ENCODE data around the gene PMEL. TPM values are rescaled to one million over a fixed set of nuclear protein-coding genes. Genes with fewer than 3 reads are reported as not detected.

The PMEL gene
- polyA plus RNA-seq, 1 of the 3 experiments (the other 2 are of a cell fraction): 1.8 TPM

- WGBS (ENCODE audit: low lambda C conversion rate): 62% methylated on average over 2 of the region's 2 CpGs
- Histone ChIP-seq H3K79me2 (ENCODE audit: insufficient read depth) (no peaks in the 10 kb centered on the region), H4K20me1 (ENCODE audit: insufficient read depth) (no peaks in the 10 kb centered on the region), H3K4me1 (ENCODE audit: control insufficient read depth in 1 of 2, insufficient read depth in 2 of 2, low read depth in 1 of 2, low read length in 1 of 2) (peaks cover 0 to 8% of the 10 kb centered on the region in 2 experiments; a peak in 1 of 4 replicates), H3K4me3 (ENCODE audit: low read depth in 2 of 2, low read length in 1 of 2) (no peak overlapping the region), H3K36me3 (replicated peaks in 1 of 2; ENCODE audit: control insufficient read depth in 1 of 2, insufficient read depth in 2 of 2, low read length in 1 of 2) (no peaks in the 10 kb centered on the region), H3K9me2 (no peaks in the 10 kb centered on the region), H3K4me2 (no peak overlapping the region), H2AFZ (ENCODE audit: low read depth) (no peak overlapping the region), H3F3A (replicated peaks; ENCODE audit: insufficient read depth) (peaks cover 3% of the 10 kb centered on the region), H3K27me3 (ENCODE audit: insufficient read depth) (no peaks in the 10 kb centered on the region), H3K27ac (ENCODE audit: low read depth in 2 of 2, low read length in 1 of 2) (no peak overlapping the region), H3K9ac (no peak overlapping the region), H3K9me3 (no peaks in the 10 kb centered on the region)
- DNase-seq: no peak
- CTCF ChIA-PET: interaction anchor here (0.6 to 4.5 kb wide), 3 partner anchors 11 to 35 kb away, joined by 3 to 14 read pairs (median 14); partner anchors contain the start of genes IKZF4 and SUOX
- TF ChIP-seq FOSL2 (IDR thresholded peaks at IDR 0.05; ENCODE audit: borderline replicate concordance, low read depth) (no peak), EZH2phosphoT487 (IDR thresholded peaks at IDR 0.05; ENCODE audit: borderline replicate concordance, low read depth) (no peak), CHD2 (IDR thresholded peaks at IDR 0.05; ENCODE audit: low read length, partially characterized antibody) (no peak), RFX5 (IDR thresholded peaks at IDR 0.05; ENCODE audit: low read length) (no peak)
- POLR2A ChIA-PET: interaction anchor here (0.5 to 1.4 kb wide), 2 partner anchors 12 to 574 kb away, joined by 3 to 5 read pairs; no protein-coding TSS in a partner anchor
These were observed 44.3 kb upstream of the PMEL start for GRCh38 chr12:56010111-56010570.

- H3K27ac ChIP-seq (ENCODE audit: low read depth in 2 of 2, low read length in 1 of 2): peak overlapping the region; percentile 52 to 88
- DNase-seq: peak; percentile 96
- peak overlapping the region; percentile 77 for H3K9ac ChIP-seq
- H2AFZ ChIP-seq (ENCODE audit: low read depth): peak overlapping the region; percentile 90
- WGBS (ENCODE audit: low lambda C conversion rate): 7% methylated on average over 31 of the region's 44 CpGs
- H3K4me3 ChIP-seq (ENCODE audit: low read depth in 2 of 2, low read length in 1 of 2): peak overlapping the region; percentile 66 to 72
- H3K27me3 ChIP-seq (ENCODE audit: insufficient read depth): no peaks in the 10 kb centered on the region
- peak overlapping the region; percentile 88 for H3K4me2 ChIP-seq
- ChIA-PET POLR2A (interaction anchor here (1.0 to 1.4 kb wide), 5 partner anchors 10 to 34 kb away, joined by 3 to 11 read pairs (median 7); partner anchors contain the start of genes IKZF4, RAB5B and SUOX), CTCF (interaction anchor here (1.0 to 4.5 kb wide), 6 partner anchors 11 to 31 kb away, joined by 3 to 19 read pairs (median 10); partner anchors contain the start of genes IKZF4 and SUOX)
- H3K36me3 ChIP-seq (replicated peaks in 1 of 2; ENCODE audit: control insufficient read depth in 1 of 2, insufficient read depth in 2 of 2, low read length in 1 of 2): peaks cover 0 to 7% of the 10 kb centered on the region in 2 experiments
- H3F3A ChIP-seq (replicated peaks; ENCODE audit: insufficient read depth): peaks cover 4% of the 10 kb centered on the region
- no peaks in the 10 kb centered on the region for H4K20me1 ChIP-seq (ENCODE audit: insufficient read depth)
- H3K4me1 ChIP-seq (ENCODE audit: control insufficient read depth in 1 of 2, insufficient read depth in 2 of 2, low read depth in 1 of 2, low read length in 1 of 2): peaks cover 0 to 8% of the 10 kb centered on the region in 2 experiments; a peak in 1 of 4 replicates
- no peaks in the 10 kb centered on the region for H3K79me2 ChIP-seq (ENCODE audit: insufficient read depth)
- H3K9me2 ChIP-seq: no peaks in the 10 kb centered on the region
- H3K9me3 ChIP-seq: no peaks in the 10 kb centered on the region
- TF ChIP-seq TAF1 (IDR thresholded peaks at IDR 0.05; ENCODE audit: borderline replicate concordance, low read depth, low read length) (no peak), CTCF (IDR thresholded peaks at IDR 0.05) (no peak), TCF12 (IDR thresholded peaks at IDR 0.05) (no peak), POLR2AphosphoS5 (IDR thresholded peaks at IDR 0.05; ENCODE audit: low read depth, low read length) (no peak), RXRA (IDR thresholded peaks at IDR 0.05; ENCODE audit: borderline replicate concordance, low read depth) (no peak), EZH2phosphoT487 (IDR thresholded peaks at IDR 0.05; ENCODE audit: borderline replicate concordance, low read depth) (no peak), EP300 (IDR thresholded peaks at IDR 0.05; ENCODE audit: borderline replicate concordance in 1 of 2, low read depth in 1 of 2, low read length in 1 of 2) (no peak), GATA2 (CRISPR knock-in tag; IDR thresholded peaks at IDR 0.05) (no peak), ELF1 (IDR thresholded peaks at IDR 0.05) (no peak), MEF2A (IDR thresholded peaks at IDR 0.05; ENCODE audit: borderline replicate concordance, low read depth) (no peak), TEAD4 (IDR thresholded peaks at IDR 0.05; ENCODE audit: borderline replicate concordance, insufficient read depth) (0 out of 2 replicates have a peak, but pooled peaks have one; percentile 6), MXI1 (IDR thresholded peaks at IDR 0.05; ENCODE audit: low read depth, low read length) (peak; percentile 18; the same call in 1 of the 2 replicates), ZBTB33 (IDR thresholded peaks at IDR 0.05; ENCODE audit: borderline replicate concordance, low read depth) (no peak), MAX (IDR thresholded peaks at IDR 0.05; ENCODE audit: low read depth) (no peak), SIN3A (IDR thresholded peaks at IDR 0.05; ENCODE audit: borderline replicate concordance, low read depth, low read length) (no peak), RFX5 (IDR thresholded peaks at IDR 0.05; ENCODE audit: low read length) (0 out of 2 replicates have a peak, but pooled peaks have one; percentile 4)
These were observed 42.0 kb upstream of the PMEL start for GRCh38 chr12:56007564-56008559.

All from SK-N-SH (cell line).